ENCODE measurements around the gene C5orf34. TPM values are rescaled to one million over a fixed set of nuclear protein-coding genes. Genes with fewer than 3 reads are reported as not detected.

The C5orf34 gene
- total and polyA plus RNA-seq, 2 experiments from 2014 or later: 3.7 to 5.2 TPM

GRCh38 chr5:43498581-43498980, 16.4 kb downstream of the C5orf34 start:
- Histone ChIP-seq H3K36me3 (no peaks in the 10 kb centered on the region), H3K27ac (no peak overlapping the region), H3K9me3 (ENCODE audit: low read depth) (no peaks in the 10 kb centered on the region), H3K4me1 (ENCODE audit: low read depth) (no peaks in the 10 kb centered on the region), H3K4me3 (no peak overlapping the region), H3K27me3 (no peaks in the 10 kb centered on the region)
- TF ChIP-seq CTCF (IDR thresholded peaks at IDR 0.05; ENCODE audit: low read depth, low read length): no peak
- DNase-seq (ENCODE audit: low read depth in 1 of 2, low spot score in 1 of 2): no peak

- DNase-seq (ENCODE audit: low read depth in 1 of 2, low spot score in 1 of 2): no peak
- no peak overlapping the region for H3K27ac ChIP-seq
Measured at GRCh38 chr5:43497311-43498104, 17.4 kb downstream of the C5orf34 start.

GRCh38 chr5:43491326-43491725, 23.6 kb downstream of the C5orf34 start:
- Histone ChIP-seq H3K27ac (no peak overlapping the region), H3K4me3 (no peak overlapping the region), H3K9me3 (ENCODE audit: low read depth) (no peaks in the 10 kb centered on the region), H3K27me3 (no peaks in the 10 kb centered on the region), H3K36me3 (no peaks in the 10 kb centered on the region), H3K4me1 (ENCODE audit: low read depth) (no peaks in the 10 kb centered on the region)
- no peak for TF ChIP-seq CTCF (IDR thresholded peaks at IDR 0.05; ENCODE audit: low read depth, low read length)
- DNase-seq (ENCODE audit: low read depth in 1 of 2, low spot score in 1 of 2): no peak

More at GRCh38 chr5:43497311-43498104, 17.4 kb downstream of the C5orf34 start:
- Histone ChIP-seq H3K36me3 (no peaks in the 10 kb centered on the region), H3K4me3 (no peak overlapping the region), H3K27me3 (no peaks in the 10 kb centered on the region), H3K4me1 (ENCODE audit: low read depth) (no peaks in the 10 kb centered on the region), H3K9me3 (ENCODE audit: low read depth) (no peaks in the 10 kb centered on the region)
- no peak for TF ChIP-seq CTCF (IDR thresholded peaks at IDR 0.05; ENCODE audit: low read depth, low read length)

GRCh38 chr5:43486353-43486752, 28.6 kb downstream of the C5orf34 start:
- no peak for TF ChIP-seq CTCF (IDR thresholded peaks at IDR 0.05; ENCODE audit: low read depth, low read length)
- Histone ChIP-seq H3K9me3 (ENCODE audit: low read depth) (no peaks in the 10 kb centered on the region), H3K4me3 (no peak overlapping the region), H3K4me1 (ENCODE audit: low read depth) (peaks cover 4% of the 10 kb centered on the region), H3K36me3 (no peaks in the 10 kb centered on the region), H3K27ac (no peak overlapping the region), H3K27me3 (no peaks in the 10 kb centered on the region)
- no peak for DNase-seq (ENCODE audit: low read depth in 1 of 2, low spot score in 1 of 2)

- no peak for DNase-seq (ENCODE audit: low read depth in 1 of 2, low spot score in 1 of 2)
- H3K4me3 ChIP-seq: no peak overlapping the region
- peaks cover 4% of the 10 kb centered on the region for H3K4me1 ChIP-seq (ENCODE audit: low read depth)
- H3K36me3 ChIP-seq: no peaks in the 10 kb centered on the region
- no peaks in the 10 kb centered on the region for H3K27me3 ChIP-seq
- H3K9me3 ChIP-seq (ENCODE audit: low read depth): no peaks in the 10 kb centered on the region
- no peak for TF ChIP-seq CTCF (IDR thresholded peaks at IDR 0.05; ENCODE audit: low read depth, low read length)
- no peak overlapping the region for H3K27ac ChIP-seq
Measured at GRCh38 chr5:43485406-43485805, 29.5 kb downstream of the C5orf34 start.
